Kidney epithelial cell (primary cell): ENCODE results near the gene RAD51B. TPM values are rescaled to one million over a fixed set of nuclear protein-coding genes. Genes with fewer than 3 reads are reported as not detected.
"Not testable (repeated sequence)": the region's sequence is repeated elsewhere in the genome, so short reads cannot be mapped to it uniquely, and the experiment has no call there.

ENCODE experiments used
- DNase-seq: peaks from one replicate; pipeline ENCODE4 v3.0.0-alpha.2; 2010; ENCODE audit warnings: low read depth
- H3K27me3 ChIP-seq: 2 replicates; pipeline ENCODE4 v1.6.0; 2011; ENCODE audit warnings: low read length; ENCODE audit not compliant: control insufficient read depth, insufficient read depth
- H3K36me3 ChIP-seq: 2 replicates; pipeline ENCODE4 v1.5.1; 2011; ENCODE audit warnings: low read length; ENCODE audit not compliant: control insufficient read depth, insufficient read depth
- H3K4me3 ChIP-seq: 2 replicates; pipeline ENCODE4 v1.5.1; 2011; ENCODE audit warnings: low read depth, mild to moderate bottlenecking, control low read depth, low read length
- CTCF ChIP-seq: IDR thresholded peaks from 2 replicates; pipeline ENCODE4 v1.5.1; 2011; ENCODE audit warnings: mild to moderate bottlenecking, moderate library complexity, low read length, control low read depth, inconsistent platforms; ENCODE audit not compliant: insufficient read depth, poor library complexity, severe bottlenecking
- total RNA-seq: library from RNA; depleted of rRNA; stranded (reverse); fragments of >200 nt; gene quantifications from 2 replicates; pipeline ENCODE4 v1.2.3, GENCODE V29; 2015

The RAD51B gene
- total RNA-seq, 1 donor from 2014 or later = 9.5 TPM

- TF ChIP-seq CTCF = no peak
- Histone ChIP-seq H3K36me3 (no peaks in the 10 kb centered on the region), H3K4me3 (no peak overlapping the region), H3K27me3 (no peaks in the 10 kb centered on the region)
- DNase-seq = no peak
Measured at GRCh38 chr14:68016255-68016914, 196.8 kb downstream of the RAD51B start.

DNA sequence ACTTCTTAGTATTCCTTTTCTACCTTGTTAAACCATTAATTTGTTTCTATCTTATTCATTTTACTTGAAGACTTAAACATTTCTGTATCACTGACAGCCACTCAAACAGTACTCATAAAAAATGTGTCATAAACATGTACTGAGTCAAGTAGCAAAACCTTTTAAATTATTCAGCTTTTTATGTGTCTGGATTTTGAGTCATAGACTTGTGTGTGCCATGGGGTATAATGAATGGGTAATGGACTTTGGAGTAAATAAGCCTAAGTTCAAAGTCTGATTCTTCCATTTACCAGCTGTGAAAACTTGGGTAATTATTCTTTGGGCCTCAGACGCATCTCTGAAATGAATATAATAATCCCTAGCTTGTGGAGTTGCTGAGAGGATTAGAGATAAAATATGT, 199.0 kb downstream of the RAD51B start:
- Histone ChIP-seq H3K36me3 (no peaks in the 10 kb centered on the region), H3K27me3 (no peaks in the 10 kb centered on the region), H3K4me3 (no peak overlapping the region)
- DNase-seq = no peak
- TF ChIP-seq CTCF = no peak

GRCh38 chr14:68020493-68020892, 200.9 kb downstream of the RAD51B start:
- no peak overlapping the region for H3K4me3 ChIP-seq
- H3K36me3 ChIP-seq = no peaks in the 10 kb centered on the region
- TF ChIP-seq CTCF = no peak
- DNase-seq = no peak
- H3K27me3 ChIP-seq = no peaks in the 10 kb centered on the region

DNA sequence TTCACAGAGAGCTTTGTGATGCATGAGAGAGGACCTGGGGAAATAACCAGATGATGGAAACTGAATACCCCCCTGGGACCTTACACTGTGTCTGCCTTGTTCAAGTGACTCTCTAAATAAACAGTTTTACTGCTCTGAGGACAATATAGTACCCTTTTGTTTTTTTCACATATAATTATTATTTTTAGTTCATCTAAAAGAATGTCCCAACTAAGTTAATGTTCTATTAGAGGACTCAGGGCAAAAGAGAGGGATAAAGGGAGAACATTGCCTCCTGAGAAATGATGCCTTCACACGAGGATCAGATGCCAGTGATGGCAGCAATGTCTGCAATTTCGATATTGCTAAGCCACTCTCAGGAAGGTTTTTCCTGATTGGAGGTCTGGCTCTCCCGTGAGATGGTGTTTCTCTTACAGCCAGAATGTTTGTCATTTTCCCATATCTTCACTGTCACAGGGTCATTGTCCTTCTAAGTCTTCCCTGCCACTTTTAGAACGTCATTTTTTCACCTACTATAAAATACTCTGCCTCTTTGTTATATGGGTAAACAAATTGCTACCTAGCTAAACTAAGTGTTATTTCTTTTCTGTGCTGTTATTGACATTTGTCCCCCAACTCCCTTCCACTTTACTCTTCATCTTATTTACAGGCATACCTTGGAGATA, 201.6 kb downstream of the RAD51B start:
- Histone ChIP-seq H3K36me3 (no peaks in the 10 kb centered on the region), H3K4me3 (no peak overlapping the region), H3K27me3 (no peaks in the 10 kb centered on the region)
- no peak for TF ChIP-seq CTCF
- no peak for DNase-seq

DNA sequence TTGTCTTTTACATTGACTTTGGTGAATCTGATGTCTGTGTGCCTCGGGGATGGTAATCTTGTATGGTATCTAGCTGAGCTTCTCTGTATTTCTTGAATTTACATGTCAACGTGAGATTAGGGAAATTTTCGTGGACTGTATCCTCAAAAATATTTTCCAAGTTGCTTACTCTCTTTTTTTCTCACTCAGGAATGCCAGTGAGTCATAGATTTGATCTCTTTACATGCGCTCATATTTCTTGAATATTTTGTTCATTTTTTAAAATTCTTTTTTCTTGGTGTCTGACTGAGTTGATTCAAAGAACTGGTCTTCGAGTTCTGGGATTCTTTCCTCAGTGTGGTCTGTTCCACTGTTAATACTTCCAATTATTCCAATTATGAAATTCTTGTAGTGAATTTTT, 207.7 kb downstream of the RAD51B start:
- Histone ChIP-seq H3K36me3 (no peaks in the 10 kb centered on the region), H3K4me3 (no peak overlapping the region), H3K27me3 (no peaks in the 10 kb centered on the region)
- no peak for TF ChIP-seq CTCF
- no peak for DNase-seq

- no peak for DNase-seq
- Histone ChIP-seq H3K4me3 (no peak overlapping the region), H3K27me3 (no peaks in the 10 kb centered on the region), H3K36me3 (no peaks in the 10 kb centered on the region)
- no peak for TF ChIP-seq CTCF
Measured at GRCh38 chr14:68028075-68028474, 208.5 kb downstream of the RAD51B start.

DNA sequence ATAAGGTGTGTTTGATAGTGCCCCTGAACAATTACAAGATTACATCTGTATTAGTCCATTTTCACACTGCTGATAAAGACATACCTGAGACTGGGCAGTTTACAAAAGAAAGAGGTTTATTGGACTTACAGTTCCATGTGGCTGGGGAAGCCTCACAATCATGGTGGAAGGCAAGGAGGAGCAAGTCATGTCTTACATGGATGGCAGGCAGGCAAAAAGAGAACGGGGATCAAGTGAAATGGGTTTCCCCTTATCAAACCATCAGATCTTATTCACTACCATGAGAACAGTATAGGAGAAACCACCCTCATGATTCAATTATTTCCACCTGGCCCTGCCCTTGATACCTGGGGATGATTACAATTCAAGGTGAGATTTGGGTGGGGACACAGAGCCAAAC, 211.4 kb downstream of the RAD51B start:
- H3K36me3 ChIP-seq, H3K4me3 ChIP-seq, H3K27me3 ChIP-seq, DNase-seq: not testable (repeated sequence)
